MM.1S (cell line): Measurements from ENCODE around the gene PCDHB15.
A peak's percentile ranks its signal among the peaks of the same experiment; 100 is the strongest.
"Not testable (repeated sequence)": the region's sequence is repeated elsewhere in the genome, so short reads cannot be mapped to it uniquely, and the experiment has no call there.

ENCODE experiments used
- DNase-seq: peaks from one replicate; pipeline ENCODE4 v3.0.0-alpha.2; 2015
- H2AFZ ChIP-seq: fragments of 300-600 bp; sonication (generic); 2 replicates; pipeline ENCODE4 v1.6.0; 2016; ENCODE audit warnings: antibody characterized with exemption, low read length
- H3F3A ChIP-seq: fragments of 300-600 bp; sonication (generic); 2 replicates; pipeline ENCODE4 v1.6.1; 2016; ENCODE audit warnings: mild to moderate bottlenecking, antibody characterized with exemption, low read length, moderate library complexity, mixed read lengths; ENCODE audit not compliant: insufficient read depth
- H3K27ac ChIP-seq: fragments of 300-600 bp; sonication (generic); 2 replicates; pipeline ENCODE4 v1.5.1; 2016; ENCODE audit warnings: mild to moderate bottlenecking, low read length
- H3K27me3 ChIP-seq: fragments of 300-600 bp; sonication (generic); replicated peaks from 2 replicates; pipeline ENCODE4 v1.6.0; 2016; ENCODE audit warnings: low read length; ENCODE audit not compliant: insufficient read depth
- H3K36me3 ChIP-seq: fragments of 300-600 bp; sonication (generic); replicated peaks from 2 replicates; pipeline ENCODE4 v1.6.1; 2016; ENCODE audit warnings: mild to moderate bottlenecking, low read length, mixed read lengths; ENCODE audit not compliant: insufficient read depth
- H3K4me1 ChIP-seq: fragments of 300-600 bp; sonication (generic); 2 replicates; pipeline ENCODE4 v1.6.1; 2016; ENCODE audit warnings: low read length, mixed read lengths
- H3K4me2 ChIP-seq: fragments of 300-600 bp; sonication (generic); 2 replicates; pipeline ENCODE4 v1.6.0; 2016; ENCODE audit warnings: low read depth, low read length
- H3K4me3 ChIP-seq: fragments of 300-600 bp; sonication (generic); 2 replicates; pipeline ENCODE4 v1.5.1; 2016; ENCODE audit warnings: low read length, mixed read lengths
- H3K79me2 ChIP-seq: fragments of 300-600 bp; sonication (generic); 2 replicates; pipeline ENCODE4 v1.6.1; 2016; ENCODE audit warnings: mixed run types, low read length, mixed read lengths
- H3K9ac ChIP-seq: fragments of 300-600 bp; sonication (generic); 2 replicates; pipeline ENCODE4 v1.6.1; 2016; ENCODE audit warnings: low read length, mixed read lengths
- H3K9me2 ChIP-seq: fragments of 300-600 bp; sonication (generic); replicated peaks from 2 replicates; pipeline ENCODE4 v1.6.1; 2016; ENCODE audit warnings: mild to moderate bottlenecking, low read length, mixed read lengths; ENCODE audit not compliant: insufficient read depth
- H3K9me3 ChIP-seq: fragments of 300-600 bp; sonication (generic); replicated peaks from 2 replicates; pipeline ENCODE4 v1.6.1; 2016; ENCODE audit warnings: mild to moderate bottlenecking, low read length, mixed read lengths; ENCODE audit not compliant: insufficient read depth
- H4K20me1 ChIP-seq: fragments of 300-600 bp; sonication (generic); 2 replicates; pipeline ENCODE4 v1.6.1; 2016; ENCODE audit warnings: mild to moderate bottlenecking, low read length, moderate library complexity, mixed read lengths; ENCODE audit not compliant: insufficient read depth
- EZH2 ChIP-seq: fragments of 300-600 bp; sonication (generic); optimal IDR thresholded peaks from 2 replicates; pipeline ENCODE3; 2017; ENCODE audit warnings: low read depth, mild to moderate bottlenecking, antibody characterized with exemption, low read length, mixed read lengths
- EZH2phosphoT487 ChIP-seq: fragments of 300-600 bp; sonication (generic); IDR thresholded peaks from 2 replicates; pipeline ENCODE4 v1.6.1; 2018; ENCODE audit warnings: antibody characterized with exemption, low read length
- TF ChIP-seq, protein P1 (sequence below): fragments of 300-600 bp; sonication (generic); IDR thresholded peaks from 2 replicates; pipeline ENCODE4 v1.5.1; 2016; ENCODE audit warnings: antibody characterized with exemption, low read length, mixed read lengths

The PCDHB15 gene

GRCh38 chr5:141245250-141245717, at the start of gene PCDHB15:
Gene PCDHB15 (plus strand): TSS chr5:141245395. CDS start chr5:141245579, 184 bp downstream.
- Histone ChIP-seq H3K9me2 (no peaks in the 10 kb centered on the region), H3K9ac (no peak within 1 kb of the TSS), H3K4me3 (no peak within 1 kb of the TSS), H2AFZ (no peak within 1 kb of the TSS), H3K27me3 (no peaks in the 10 kb centered on the region), H3K27ac (no peak within 1 kb of the TSS), H3K79me2 (no peaks in the 10 kb centered on the region), H3K4me1 (no peaks in the 10 kb centered on the region), H3K4me2 (peak within 1 kb of the TSS; percentile 5; the same call in 1 of the 2 replicates), H3F3A (no peaks in the 10 kb centered on the region), H3K36me3 (no peaks in the 10 kb centered on the region), H3K9me3 (0 out of 2 replicates have a peak, but pooled peaks cover 4% of the 10 kb centered on the region), H4K20me1 (no peaks in the 10 kb centered on the region)
- no peak for DNase-seq
- TF ChIP-seq EZH2phosphoT487 (no peak), EZH2 (no peak)
- TF ChIP-seq, protein P1, sequence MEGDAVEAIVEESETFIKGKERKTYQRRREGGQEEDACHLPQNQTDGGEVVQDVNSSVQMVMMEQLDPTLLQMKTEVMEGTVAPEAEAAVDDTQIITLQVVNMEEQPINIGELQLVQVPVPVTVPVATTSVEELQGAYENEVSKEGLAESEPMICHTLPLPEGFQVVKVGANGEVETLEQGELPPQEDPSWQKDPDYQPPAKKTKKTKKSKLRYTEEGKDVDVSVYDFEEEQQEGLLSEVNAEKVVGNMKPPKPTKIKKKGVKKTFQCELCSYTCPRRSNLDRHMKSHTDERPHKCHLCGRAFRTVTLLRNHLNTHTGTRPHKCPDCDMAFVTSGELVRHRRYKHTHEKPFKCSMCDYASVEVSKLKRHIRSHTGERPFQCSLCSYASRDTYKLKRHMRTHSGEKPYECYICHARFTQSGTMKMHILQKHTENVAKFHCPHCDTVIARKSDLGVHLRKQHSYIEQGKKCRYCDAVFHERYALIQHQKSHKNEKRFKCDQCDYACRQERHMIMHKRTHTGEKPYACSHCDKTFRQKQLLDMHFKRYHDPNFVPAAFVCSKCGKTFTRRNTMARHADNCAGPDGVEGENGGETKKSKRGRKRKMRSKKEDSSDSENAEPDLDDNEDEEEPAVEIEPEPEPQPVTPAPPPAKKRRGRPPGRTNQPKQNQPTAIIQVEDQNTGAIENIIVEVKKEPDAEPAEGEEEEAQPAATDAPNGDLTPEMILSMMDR, result peak; percentile 36

GRCh38 chr5:141196363-141196762, 48.8 kb upstream of the PCDHB15 start:
- Histone ChIP-seq H3K9me3 (no peaks in the 10 kb centered on the region), H3K4me2 (no peak overlapping the region)
- DNase-seq, result no peak

GRCh38 chr5:141199359-141200235, 45.6 kb upstream of the PCDHB15 start, which contains the start of gene PCDHB11:
Gene PCDHB11 (plus strand): TSS chr5:141199627. CDS start chr5:141199775, 148 bp downstream.
- H2AFZ ChIP-seq, result 0 out of 2 replicates have a peak within 1 kb of the TSS, but pooled peaks have one; percentile 36
- H3K79me2 ChIP-seq, result no peaks in the 10 kb centered on the region
- no peaks in the 10 kb centered on the region for H3K9me2 ChIP-seq
- H3K4me2 ChIP-seq, result peak within 1 kb of the TSS; percentile 9; the same call in 1 of the 2 replicates
- H3F3A ChIP-seq, result no peaks in the 10 kb centered on the region
- no peaks in the 10 kb centered on the region for H3K36me3 ChIP-seq
- no peak within 1 kb of the TSS for H3K9ac ChIP-seq
- H4K20me1 ChIP-seq, result no peaks in the 10 kb centered on the region
- H3K9me3 ChIP-seq, result no peaks in the 10 kb centered on the region
- no peaks in the 10 kb centered on the region for H3K4me1 ChIP-seq
- peak; percentile 50 for DNase-seq
- TF ChIP-seq EZH2, result no peak
- TF ChIP-seq EZH2phosphoT487, result no peak
- TF ChIP-seq, protein P1, result peak; percentile 67
- no peak within 1 kb of the TSS for H3K27ac ChIP-seq
- no peaks in the 10 kb centered on the region for H3K27me3 ChIP-seq
- H3K4me3 ChIP-seq, result peak within 1 kb of the TSS; percentile 23; the same call in 1 of the 2 replicates

More at GRCh38 chr5:141196363-141196762, 48.8 kb upstream of the PCDHB15 start:
- H3F3A ChIP-seq, result no peaks in the 10 kb centered on the region
- H2AFZ ChIP-seq, result no peak overlapping the region
- TF ChIP-seq, protein P1, result no peak
- TF ChIP-seq EZH2 (no peak), EZH2phosphoT487 (no peak)
- H3K27me3 ChIP-seq, result no peaks in the 10 kb centered on the region
- H3K4me1 ChIP-seq, result no peaks in the 10 kb centered on the region
- H3K36me3 ChIP-seq, result no peaks in the 10 kb centered on the region
- no peak overlapping the region for H3K4me3 ChIP-seq
- no peaks in the 10 kb centered on the region for H3K9me2 ChIP-seq
- no peak overlapping the region for H3K27ac ChIP-seq
- H3K9ac ChIP-seq, result no peak overlapping the region
- H3K79me2 ChIP-seq, result no peaks in the 10 kb centered on the region
- H4K20me1 ChIP-seq, result no peaks in the 10 kb centered on the region

- H3K4me1 ChIP-seq, H3K36me3 ChIP-seq, H3F3A ChIP-seq, H3K9me2 ChIP-seq, H3K9me3 ChIP-seq, DNase-seq, H3K9ac ChIP-seq, H3K27ac ChIP-seq, H2AFZ ChIP-seq, H4K20me1 ChIP-seq, H3K4me3 ChIP-seq, H3K27me3 ChIP-seq, H3K79me2 ChIP-seq, H3K4me2 ChIP-seq: not testable (repeated sequence)
These were observed 44.1 kb upstream of the PCDHB15 start for GRCh38 chr5:141201126-141201525.

DNA sequence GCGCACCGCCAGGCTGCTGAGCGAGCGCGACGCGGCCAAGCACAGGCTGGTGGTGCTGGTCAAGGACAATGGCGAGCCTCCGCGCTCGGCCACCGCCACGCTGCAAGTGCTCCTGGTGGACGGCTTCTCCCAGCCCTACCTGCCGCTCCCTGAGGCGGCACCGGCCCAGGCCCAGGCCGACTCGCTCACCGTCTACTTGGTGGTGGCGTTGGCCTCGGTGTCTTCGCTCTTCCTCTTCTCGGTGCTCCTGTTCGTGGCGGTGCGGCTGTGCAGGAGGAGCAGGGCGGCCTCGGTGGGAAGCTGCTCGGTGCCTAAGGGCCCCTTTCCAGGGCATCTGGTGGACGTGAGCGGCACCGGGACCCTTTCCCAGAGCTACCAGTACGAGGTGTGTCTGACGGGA, 43.5 kb upstream of the PCDHB15 start:
- H3K9ac ChIP-seq, H3K9me3 ChIP-seq, H3K4me3 ChIP-seq, H3K9me2 ChIP-seq, H3K27ac ChIP-seq, H3K4me1 ChIP-seq, H2AFZ ChIP-seq, H3K79me2 ChIP-seq, H3F3A ChIP-seq, H3K4me2 ChIP-seq, H3K36me3 ChIP-seq, H4K20me1 ChIP-seq, H3K27me3 ChIP-seq, DNase-seq: not testable (repeated sequence)
